ENCODE measurements around the gene ATG3.

The ATG3 gene

DNA sequence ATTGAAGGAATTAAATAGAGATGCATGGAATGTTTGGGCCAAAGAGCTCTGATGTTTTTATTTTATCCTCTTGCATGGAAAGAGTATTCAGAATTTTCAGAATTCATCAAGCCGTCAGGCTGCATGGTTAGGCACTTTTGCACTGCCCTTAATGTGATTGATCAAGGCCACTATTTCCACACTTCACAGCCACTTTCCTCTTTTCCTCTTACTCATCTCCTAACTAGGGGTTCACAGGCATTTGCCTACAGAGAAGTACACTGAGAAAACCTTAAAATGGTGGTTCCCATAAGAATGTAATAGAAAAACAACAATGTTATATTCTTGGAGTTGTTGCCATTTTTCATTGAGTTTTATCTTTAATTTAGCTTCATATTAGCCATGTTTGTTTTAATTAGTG lies 10.9 kb upstream of the ATG3 start:
- TF ChIP-seq FEZF1 (tag by site-specific recombination; IDR thresholded peaks at IDR 0.05): no peak
- TF ChIP-seq, protein P1, sequence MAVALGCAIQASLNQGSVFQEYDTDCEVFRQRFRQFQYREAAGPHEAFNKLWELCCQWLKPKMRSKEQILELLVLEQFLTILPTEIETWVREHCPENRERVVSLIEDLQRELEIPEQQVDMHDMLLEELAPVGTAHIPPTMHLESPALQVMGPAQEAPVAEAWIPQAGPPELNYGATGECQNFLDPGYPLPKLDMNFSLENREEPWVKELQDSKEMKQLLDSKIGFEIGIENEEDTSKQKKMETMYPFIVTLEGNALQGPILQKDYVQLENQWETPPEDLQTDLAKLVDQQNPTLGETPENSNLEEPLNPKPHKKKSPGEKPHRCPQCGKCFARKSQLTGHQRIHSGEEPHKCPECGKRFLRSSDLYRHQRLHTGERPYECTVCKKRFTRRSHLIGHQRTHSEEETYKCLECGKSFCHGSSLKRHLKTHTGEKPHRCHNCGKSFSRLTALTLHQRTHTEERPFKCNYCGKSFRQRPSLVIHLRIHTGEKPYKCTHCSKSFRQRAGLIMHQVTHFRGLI (tag by site-specific recombination; IDR thresholded peaks at IDR 0.05): no peak
- TF ChIP-seq MEIS1 (CRISPR knock-in tag; IDR thresholded peaks at IDR 0.05; ENCODE audit: borderline replicate concordance): no peak
- no peak for TF ChIP-seq ZNF292 (tag by site-specific recombination; IDR thresholded peaks at IDR 0.05; ENCODE audit: borderline replicate concordance, low read depth)
- TF ChIP-seq, protein P2, sequence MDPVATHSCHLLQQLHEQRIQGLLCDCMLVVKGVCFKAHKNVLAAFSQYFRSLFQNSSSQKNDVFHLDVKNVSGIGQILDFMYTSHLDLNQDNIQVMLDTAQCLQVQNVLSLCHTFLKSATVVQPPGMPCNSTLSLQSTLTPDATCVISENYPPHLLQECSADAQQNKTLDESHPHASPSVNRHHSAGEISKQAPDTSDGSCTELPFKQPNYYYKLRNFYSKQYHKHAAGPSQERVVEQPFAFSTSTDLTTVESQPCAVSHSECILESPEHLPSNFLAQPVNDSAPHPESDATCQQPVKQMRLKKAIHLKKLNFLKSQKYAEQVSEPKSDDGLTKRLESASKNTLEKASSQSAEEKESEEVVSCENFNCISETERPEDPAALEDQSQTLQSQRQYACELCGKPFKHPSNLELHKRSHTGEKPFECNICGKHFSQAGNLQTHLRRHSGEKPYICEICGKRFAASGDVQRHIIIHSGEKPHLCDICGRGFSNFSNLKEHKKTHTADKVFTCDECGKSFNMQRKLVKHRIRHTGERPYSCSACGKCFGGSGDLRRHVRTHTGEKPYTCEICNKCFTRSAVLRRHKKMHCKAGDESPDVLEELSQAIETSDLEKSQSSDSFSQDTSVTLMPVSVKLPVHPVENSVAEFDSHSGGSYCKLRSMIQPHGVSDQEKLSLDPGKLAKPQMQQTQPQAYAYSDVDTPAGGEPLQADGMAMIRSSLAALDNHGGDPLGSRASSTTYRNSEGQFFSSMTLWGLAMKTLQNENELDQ (tag by site-specific recombination; IDR thresholded peaks at IDR 0.05; ENCODE audit: low read depth): no peak
- TF ChIP-seq ZBTB20 (tag by site-specific recombination; IDR thresholded peaks at IDR 0.05): no peak
- no peak for TF ChIP-seq ZNF274 (IDR thresholded peaks at IDR 0.05; ENCODE audit: low read length)
- no peak for TF ChIP-seq ZNF274 (tag by site-specific recombination; IDR thresholded peaks at IDR 0.05; ENCODE audit: borderline replicate concordance)
- no peak for TF ChIP-seq ZNF768 (tag by site-specific recombination; IDR thresholded peaks at IDR 0.05)
- TF ChIP-seq, protein P3, sequence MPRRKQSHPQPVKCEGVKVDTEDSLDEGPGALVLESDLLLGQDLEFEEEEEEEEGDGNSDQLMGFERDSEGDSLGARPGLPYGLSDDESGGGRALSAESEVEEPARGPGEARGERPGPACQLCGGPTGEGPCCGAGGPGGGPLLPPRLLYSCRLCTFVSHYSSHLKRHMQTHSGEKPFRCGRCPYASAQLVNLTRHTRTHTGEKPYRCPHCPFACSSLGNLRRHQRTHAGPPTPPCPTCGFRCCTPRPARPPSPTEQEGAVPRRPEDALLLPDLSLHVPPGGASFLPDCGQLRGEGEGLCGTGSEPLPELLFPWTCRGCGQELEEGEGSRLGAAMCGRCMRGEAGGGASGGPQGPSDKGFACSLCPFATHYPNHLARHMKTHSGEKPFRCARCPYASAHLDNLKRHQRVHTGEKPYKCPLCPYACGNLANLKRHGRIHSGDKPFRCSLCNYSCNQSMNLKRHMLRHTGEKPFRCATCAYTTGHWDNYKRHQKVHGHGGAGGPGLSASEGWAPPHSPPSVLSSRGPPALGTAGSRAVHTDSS (tag by site-specific recombination; IDR thresholded peaks at IDR 0.05): no peak
- TF ChIP-seq KLF7 (tag by site-specific recombination; IDR thresholded peaks at IDR 0.05; ENCODE audit: borderline replicate concordance): no peak
- TF ChIP-seq, protein P4, sequence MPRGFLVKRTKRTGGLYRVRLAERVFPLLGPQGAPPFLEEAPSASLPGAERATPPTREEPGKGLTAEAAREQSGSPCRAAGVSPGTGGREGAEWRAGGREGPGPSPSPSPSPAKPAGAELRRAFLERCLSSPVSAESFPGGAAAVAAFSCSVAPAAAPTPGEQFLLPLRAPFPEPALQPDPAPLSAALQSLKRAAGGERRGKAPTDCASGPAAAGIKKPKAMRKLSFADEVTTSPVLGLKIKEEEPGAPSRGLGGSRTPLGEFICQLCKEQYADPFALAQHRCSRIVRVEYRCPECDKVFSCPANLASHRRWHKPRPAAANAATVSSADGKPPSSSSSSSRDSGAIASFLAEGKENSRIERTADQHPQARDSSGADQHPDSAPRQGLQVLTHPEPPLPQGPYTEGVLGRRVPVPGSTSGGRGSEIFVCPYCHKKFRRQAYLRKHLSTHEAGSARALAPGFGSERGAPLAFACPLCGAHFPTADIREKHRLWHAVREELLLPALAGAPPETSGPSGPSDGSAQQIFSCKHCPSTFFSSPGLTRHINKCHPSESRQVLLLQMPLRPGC (tag by site-specific recombination; IDR thresholded peaks at IDR 0.05): no peak
- Histone ChIP-seq H3K36me3 (ENCODE audit: control insufficient read depth in 2 of 2, insufficient read depth in 1 of 2, low read length in 2 of 2) (peaks cover 0 to 26% of the 10 kb centered on the region in 2 experiments; a peak in 1 of 3 replicates), H3K4me3 (ENCODE audit: low read depth, low read length) (no peak overlapping the region), H3K4me1 (ENCODE audit: control insufficient read depth, insufficient read depth, low read length) (no peaks in the 10 kb centered on the region), H3K9me3 (ENCODE audit: control insufficient read depth, insufficient read depth, low read depth, low read length) (no peaks in the 10 kb centered on the region), H3K27ac (ENCODE audit: extremely low read depth, low read depth, low read length) (no peak overlapping the region)
- ChIA-PET POLR2A (no interaction called here), CTCF (no interaction called here)

DNA sequence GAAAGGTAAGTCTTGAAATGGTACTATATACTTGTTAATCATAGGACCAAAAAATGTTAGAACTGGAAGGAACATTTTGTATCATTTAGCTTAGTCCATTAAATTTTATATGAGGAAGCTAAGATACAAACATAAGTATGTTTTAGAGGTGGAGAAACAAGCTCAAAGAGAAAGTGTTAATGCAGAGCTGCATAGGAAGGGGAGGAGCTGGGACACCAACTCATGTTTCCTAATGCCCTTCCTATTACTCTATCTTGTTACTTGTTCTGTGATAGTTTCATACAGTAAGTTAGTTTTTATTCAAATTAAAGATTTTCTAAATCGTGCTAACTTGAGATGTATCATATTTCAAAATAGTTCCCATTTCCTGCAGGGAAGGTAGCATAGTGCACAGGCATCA lies 7.5 kb upstream of the ATG3 start:
- peaks cover 0 to 35% of the 10 kb centered on the region in 2 experiments; a peak in 1 of 3 replicates for H3K36me3 ChIP-seq (ENCODE audit: control insufficient read depth in 2 of 2, insufficient read depth in 1 of 2, low read length in 2 of 2)
- H3K4me3 ChIP-seq (ENCODE audit: low read depth, low read length): no peak overlapping the region
- ChIA-PET CTCF (interaction anchor here (0.5 to 1.5 kb wide), 2 partner anchors 13 to 278 kb away, joined by 4 to 6 read pairs; no protein-coding TSS in a partner anchor), POLR2A (no interaction called here)
- H3K4me1 ChIP-seq (ENCODE audit: control insufficient read depth, insufficient read depth, low read length): no peaks in the 10 kb centered on the region
- no peaks in the 10 kb centered on the region for H3K9me3 ChIP-seq (ENCODE audit: control insufficient read depth, insufficient read depth, low read depth, low read length)
- TF ChIP-seq BCL11A (tag by site-specific recombination; IDR thresholded peaks at IDR 0.05; ENCODE audit: low read depth) (no peak), ZNF768 (tag by site-specific recombination; IDR thresholded peaks at IDR 0.05) (no peak), ZNF169 (tag by site-specific recombination; IDR thresholded peaks at IDR 0.05) (no peak), ZNF416 (tag by site-specific recombination; IDR thresholded peaks at IDR 0.05) (no peak), ZNF626 (tag by site-specific recombination; IDR thresholded peaks at IDR 0.05) (no peak), ZBTB1 (tag by site-specific recombination; IDR thresholded peaks at IDR 0.05) (no peak), ZNF561 (tag by site-specific recombination; IDR thresholded peaks at IDR 0.05; ENCODE audit: borderline replicate concordance) (no peak), ZNF664 (tag by site-specific recombination; IDR thresholded peaks at IDR 0.05) (no peak), ZNF157 (tag by site-specific recombination; IDR thresholded peaks at IDR 0.05) (no peak), ZNF843 (tag by site-specific recombination; IDR thresholded peaks at IDR 0.05) (no peak), ZNF2 (tag by site-specific recombination; IDR thresholded peaks at IDR 0.05) (no peak), ZNF335 (tag by site-specific recombination; conservative IDR thresholded peaks at IDR 0.05) (no peak), ZNF510 (tag by site-specific recombination; IDR thresholded peaks at IDR 0.05; ENCODE audit: insufficient replicate concordance) (no peak)
- TF ChIP-seq, protein P5, sequence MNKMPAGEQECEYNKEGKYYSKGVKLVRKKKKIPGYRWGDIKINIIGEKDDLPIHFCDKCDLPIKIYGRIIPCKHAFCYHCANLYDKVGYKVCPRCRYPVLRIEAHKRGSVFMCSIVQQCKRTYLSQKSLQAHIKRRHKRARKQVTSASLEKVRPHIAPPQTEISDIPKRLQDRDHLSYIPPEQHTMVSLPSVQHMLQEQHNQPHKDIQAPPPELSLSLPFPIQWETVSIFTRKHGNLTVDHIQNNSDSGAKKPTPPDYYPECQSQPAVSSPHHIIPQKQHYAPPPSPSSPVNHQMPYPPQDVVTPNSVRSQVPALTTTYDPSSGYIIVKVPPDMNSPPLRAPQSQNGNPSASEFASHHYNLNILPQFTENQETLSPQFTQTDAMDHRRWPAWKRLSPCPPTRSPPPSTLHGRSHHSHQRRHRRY (tag by site-specific recombination; IDR thresholded peaks at IDR 0.05): no peak
- H3K27ac ChIP-seq (ENCODE audit: extremely low read depth, low read depth, low read length): no peak overlapping the region
